HCT116 (cell line): ENCODE data around the gene OOSP2. TPM values are rescaled to one million over a fixed set of nuclear protein-coding genes. Genes with fewer than 3 reads are reported as not detected.
"Not testable (repeated sequence)": the region's sequence is repeated elsewhere in the genome, so short reads cannot be mapped to it uniquely, and the experiment has no call there.

Experiments used
- ATAC-seq: fragments of 200-7000 bp; cut with Tn5 transposase; 2 replicates; pipeline ENCODE4 v1.9.1; 2020; ENCODE audit warnings: mild to moderate bottlenecking, moderate library complexity
- BruUV-seq: library from RNA; stranded (reverse); fragments of 400-500 nt; replicated peaks from 2 replicates; lab custom pipeline; 2021; lab: Mats Ljungman, UMichigan
- CTCF ChIA-PET: fragments of 300-600 bp; sonication (Branson Sonifier 250); formaldehyde crosslinking; loops from one replicate; lab custom pipeline; 2021; ENCODE audit warnings: antibody characterized with exemption; lab: Charles Lee
- POLR2A ChIA-PET: fragments of 300-600, 350-600 bp; sonication (Branson Sonifier 250); formaldehyde crosslinking; loops from one replicate; lab custom pipeline; 2021; ENCODE audit warnings: antibody characterized with exemption; lab: Charles Lee
- RAD21 ChIA-PET, 2 experiments: fragments of 300-600 bp; sonication (Branson Sonifier 250); formaldehyde crosslinking; loops; one replicate each; lab custom pipeline; 2023; ENCODE audit warnings: low total read pairs in 2 of 2; ENCODE audit not compliant: uncharacterized antibody in 2 of 2, unreplicated experiment in 2 of 2, low non-redundant PET in 1 of 2; lab: Charles Lee
- DNase-seq: peaks from one replicate; pipeline ENCODE4 v3.0.0-alpha.2; 2010; ENCODE audit warnings: low read depth, low spot score
- H2AFZ ChIP-seq: fragments of 200-600 bp; shearing (Covaris generic), sonication (generic); 2 replicates; pipeline ENCODE4 v1.6.1; 2017; ENCODE audit warnings: low read depth, mixed run types, mixed read lengths, antibody characterized with exemption, low read length; ENCODE audit not compliant: poor library complexity, severe bottlenecking
- H3K27ac ChIP-seq: 2 replicates; pipeline ENCODE4 v1.5.1; 2012; ENCODE audit warnings: low read depth, low read length
- H3K27me3 ChIP-seq: fragments of 200-600 bp; sonication (generic); 2 replicates; pipeline ENCODE4 v1.6.1; 2016; ENCODE audit warnings: mixed run types, low read length, mixed read lengths; ENCODE audit not compliant: insufficient read depth
- H3K36me3 ChIP-seq, 2 experiments: fragments of 200-500 bp in 1 of 2; fragments of 200-600 bp in 1 of 2; sonication (Bioruptor generic) in 1 of 2; sonication (generic) in 1 of 2; 2 replicates each; pipeline versions ENCODE4 v1.5.1 to v1.6.1; 2014 to 2016; ENCODE audit warnings: low read length in 2 of 2, inconsistent platforms in 1 of 2, mixed read lengths in 1 of 2, mixed run types in 1 of 2; ENCODE audit not compliant: insufficient read depth in 2 of 2, control insufficient read depth in 1 of 2
- H3K4me1 ChIP-seq, 2 experiments: fragments of 200-600 bp in 1 of 2; sonication (generic) in 1 of 2; 2 replicates each; pipeline versions ENCODE4 v1.5.1 to v1.6.1; 2012 to 2017; ENCODE audit warnings: low read length in 2 of 2, inconsistent platforms in 1 of 2, mild to moderate bottlenecking in 1 of 2, mixed read lengths in 1 of 2, mixed run types in 1 of 2, moderate library complexity in 1 of 2; ENCODE audit not compliant: insufficient read depth in 2 of 2, control insufficient read depth in 1 of 2
- H3K4me2 ChIP-seq: fragments of 200-600 bp; sonication (generic); 2 replicates; pipeline ENCODE4 v1.6.1; 2017; ENCODE audit warnings: mixed run types, low read length, mixed read lengths
- H3K4me3 ChIP-seq, 2 experiments: fragments of 200-600 bp in 1 of 2; sonication (generic) in 1 of 2; replicated peaks in 1 of 2; 2 replicates each; pipeline ENCODE4 v1.5.1; 2011 to 2016; ENCODE audit warnings: low read length in 2 of 2, control low read depth in 1 of 2, low read depth in 1 of 2, mild to moderate bottlenecking in 1 of 2, mixed read lengths in 1 of 2, mixed run types in 1 of 2
- H3K79me2 ChIP-seq: fragments of 200-600 bp; sonication (generic); 2 replicates; pipeline ENCODE4 v1.6.1; 2017; ENCODE audit warnings: mild to moderate bottlenecking, mixed run types, low read length, moderate library complexity, mixed read lengths; ENCODE audit not compliant: insufficient read depth
- H3K9ac ChIP-seq: fragments of 200-600 bp; sonication (generic); 2 replicates; pipeline ENCODE4 v1.6.1; 2016; ENCODE audit warnings: low read length, mixed read lengths
- H3K9me2 ChIP-seq: fragments of 200-600 bp; sonication (generic), shearing (Covaris generic); 2 replicates; pipeline ENCODE4 v1.6.1; 2017; ENCODE audit warnings: mixed run types, mild to moderate bottlenecking, moderate library complexity; ENCODE audit not compliant: insufficient read depth
- H3K9me3 ChIP-seq, 2 experiments: fragments of 200-500 bp in 1 of 2; fragments of 200-600 bp in 1 of 2; sonication (Bioruptor generic) in 1 of 2; sonication (generic) in 1 of 2; 2 replicates each; pipeline ENCODE4 v1.6.1; 2014 to 2017; ENCODE audit warnings: low read length in 2 of 2, mixed read lengths in 2 of 2, inconsistent platforms in 1 of 2, low read depth in 1 of 2, mild to moderate bottlenecking in 1 of 2, mixed run types in 1 of 2, moderate library complexity in 1 of 2; ENCODE audit not compliant: control insufficient read depth in 1 of 2, insufficient read depth in 1 of 2
- H4K20me1 ChIP-seq: fragments of 200-600 bp; sonication (generic), shearing (Covaris generic); 2 replicates; pipeline ENCODE4 v1.6.1; 2017; ENCODE audit warnings: mixed run types, mild to moderate bottlenecking, moderate library complexity; ENCODE audit not compliant: insufficient read depth
- ATF3 ChIP-seq: IDR thresholded peaks from 2 replicates; pipeline ENCODE4 v1.6.1; 2012
- CBX3 ChIP-seq: IDR thresholded peaks from 2 replicates; pipeline ENCODE4 v1.6.1; 2012; ENCODE audit warnings: low read depth
- CEBPB ChIP-seq: IDR thresholded peaks from 2 replicates; pipeline ENCODE4 v1.6.1; 2012; ENCODE audit warnings: low read depth
- EGR1 ChIP-seq: IDR thresholded peaks from 2 replicates; pipeline ENCODE4 v1.6.1; 2012; ENCODE audit warnings: low read depth
- EZH2 ChIP-seq: fragments of 200-600 bp; sonication (generic); IDR thresholded peaks from 2 replicates; pipeline ENCODE4 v1.6.1; 2017; ENCODE audit warnings: antibody characterized with exemption, mixed run types
- EZH2phosphoT487 ChIP-seq: fragments of 200-600 bp; IDR thresholded peaks from 2 replicates; pipeline ENCODE4 v1.6.1; 2018; ENCODE audit warnings: antibody characterized with exemption, borderline replicate concordance
- FOSL1 ChIP-seq: IDR thresholded peaks from 2 replicates; pipeline ENCODE4 v1.6.1; 2012; ENCODE audit warnings: low read depth
- JUND ChIP-seq: IDR thresholded peaks from 2 replicates; pipeline ENCODE4 v1.6.1; 2012
- MAX ChIP-seq: IDR thresholded peaks from 2 replicates; pipeline ENCODE4 v1.6.1; 2012
- POLR2A ChIP-seq: IDR thresholded peaks from 2 replicates; pipeline ENCODE4 v1.7.0; 2011; ENCODE audit warnings: borderline replicate concordance; ENCODE audit not compliant: insufficient read depth, insufficient read length; ENCODE audit errors: extremely low read depth
- POLR2AphosphoS5 ChIP-seq: IDR thresholded peaks from 2 replicates; pipeline ENCODE4 v1.6.1; 2011; ENCODE audit warnings: mild to moderate bottlenecking, low read depth, low read length, moderate library complexity
- RAD21 ChIP-seq: IDR thresholded peaks from 2 replicates; pipeline ENCODE4 v1.6.1; 2012; ENCODE audit warnings: low read depth, mild to moderate bottlenecking
- SIN3A ChIP-seq: IDR thresholded peaks from 2 replicates; pipeline ENCODE4 v1.6.1; 2012; ENCODE audit warnings: low read depth
- SP1 ChIP-seq: IDR thresholded peaks from 2 replicates; pipeline ENCODE4 v1.6.1; 2012; ENCODE audit warnings: low read depth
- SRF ChIP-seq: IDR thresholded peaks from 2 replicates; pipeline ENCODE4 v1.6.1; 2012; ENCODE audit warnings: low read depth
- TCF7L2 ChIP-seq: IDR thresholded peaks from 2 replicates; pipeline ENCODE4 v1.7.0; 2011; ENCODE audit warnings: borderline replicate concordance, inconsistent platforms; ENCODE audit not compliant: insufficient read depth, insufficient read length; ENCODE audit errors: extremely low read depth
- YY1 ChIP-seq: IDR thresholded peaks from 2 replicates; pipeline ENCODE4 v1.6.1; 2011; ENCODE audit warnings: low read length, low read depth, moderate library complexity, mild to moderate bottlenecking; ENCODE audit not compliant: insufficient replicate concordance; ENCODE audit errors: extremely low read depth
- ZBTB33 ChIP-seq: IDR thresholded peaks from 2 replicates; pipeline ENCODE4 v1.6.1; 2011; ENCODE audit warnings: mild to moderate bottlenecking, low read length, moderate library complexity; ENCODE audit not compliant: insufficient replicate concordance; ENCODE audit errors: extremely low read depth
- ZFX ChIP-seq: fragments of 450-650 bp; IDR thresholded peaks from 2 replicates; pipeline ENCODE4 v1.6.1; 2017
- ZNF274 ChIP-seq: fragments of 200-500 bp; sonication (Bioruptor generic); IDR thresholded peaks from 2 replicates; pipeline ENCODE4 v1.6.1; 2014; ENCODE audit warnings: mild to moderate bottlenecking, low read depth, low read length, inconsistent platforms
- intact Hi-C: fragments of 100-400 bp; cut with micrococcal nuclease; formaldehyde crosslinking; loops from 2 replicates; pipeline ENCODE4 v1.10.0; 2022
- total RNA-seq: library from RNA; stranded (reverse); gene quantifications from one replicate; pipeline ENCODE4 v1.2.1, GENCODE V29; 2021; ENCODE audit not compliant: unreplicated experiment

OOSP2 gene
- total RNA-seq, 1 experiment from 2014 or later: not detected

- no peak for ATAC-seq
- no peaks in the 10 kb centered on the region for H4K20me1 ChIP-seq
- no peaks in the 10 kb centered on the region for H3K27me3 ChIP-seq
- no peaks in the 10 kb centered on the region for H3K36me3 ChIP-seq
- no peaks in the 10 kb centered on the region for H3K79me2 ChIP-seq
- no TSS peak for BruUV-seq
- no peak overlapping the region for H3K9ac ChIP-seq
- no peak overlapping the region for H2AFZ ChIP-seq
- H3K9me3 ChIP-seq: no peaks in the 10 kb centered on the region
- ChIA-PET POLR2A (no interaction called here), RAD21 (no interaction called here), CTCF (no interaction called here)
- no peak for DNase-seq
- H3K4me3 ChIP-seq: no peak overlapping the region
- no peak overlapping the region for H3K4me2 ChIP-seq
- intact Hi-C loops: no loop called here
- H3K4me1 ChIP-seq: no peaks in the 10 kb centered on the region
- no peak for TF ChIP-seq ZBTB33
- TF ChIP-seq EZH2phosphoT487: no peak
- TF ChIP-seq EZH2: no peak
- TF ChIP-seq SP1: no peak
- TF ChIP-seq POLR2A: no peak
- no peak for TF ChIP-seq YY1
- no peak for TF ChIP-seq TCF7L2
- TF ChIP-seq RAD21: no peak
- no peak for TF ChIP-seq CEBPB
- no peak for TF ChIP-seq CBX3
- TF ChIP-seq FOSL1: no peak
- no peak for TF ChIP-seq POLR2AphosphoS5
- TF ChIP-seq JUND: no peak
- TF ChIP-seq SIN3A: no peak
- no peak for TF ChIP-seq ATF3
- TF ChIP-seq MAX: no peak
- TF ChIP-seq ZNF274: no peak
- no peak for TF ChIP-seq SRF
- no peak for TF ChIP-seq ZFX
- no peak for TF ChIP-seq EGR1
- H3K9me2 ChIP-seq: no peaks in the 10 kb centered on the region
- H3K27ac ChIP-seq: no peak overlapping the region
These were observed 11.1 kb upstream of the OOSP2 start for GRCh38 chr11:60029015-60029632.

- H3K9me3 ChIP-seq, H3K4me3 ChIP-seq, DNase-seq, CTCF ChIA-PET, H2AFZ ChIP-seq, H3K36me3 ChIP-seq, BruUV-seq, H3K27ac ChIP-seq, H3K79me2 ChIP-seq, H3K4me1 ChIP-seq, ATAC-seq, H3K4me2 ChIP-seq, H3K9me2 ChIP-seq, H3K9ac ChIP-seq, intact Hi-C loops, H4K20me1 ChIP-seq, RAD21 ChIA-PET, POLR2A ChIA-PET, H3K27me3 ChIP-seq: not testable (repeated sequence)
These were observed 10.2 kb downstream of the OOSP2 start for GRCh38 chr11:60050422-60050821.
